ENCODE results near the gene KRT37. TPM values are rescaled to one million over a fixed set of nuclear protein-coding genes. Genes with fewer than 3 reads are reported as not detected.

KRT37 gene
- total RNA-seq, 1 experiment from 2014 or later, result not detected

DNA sequence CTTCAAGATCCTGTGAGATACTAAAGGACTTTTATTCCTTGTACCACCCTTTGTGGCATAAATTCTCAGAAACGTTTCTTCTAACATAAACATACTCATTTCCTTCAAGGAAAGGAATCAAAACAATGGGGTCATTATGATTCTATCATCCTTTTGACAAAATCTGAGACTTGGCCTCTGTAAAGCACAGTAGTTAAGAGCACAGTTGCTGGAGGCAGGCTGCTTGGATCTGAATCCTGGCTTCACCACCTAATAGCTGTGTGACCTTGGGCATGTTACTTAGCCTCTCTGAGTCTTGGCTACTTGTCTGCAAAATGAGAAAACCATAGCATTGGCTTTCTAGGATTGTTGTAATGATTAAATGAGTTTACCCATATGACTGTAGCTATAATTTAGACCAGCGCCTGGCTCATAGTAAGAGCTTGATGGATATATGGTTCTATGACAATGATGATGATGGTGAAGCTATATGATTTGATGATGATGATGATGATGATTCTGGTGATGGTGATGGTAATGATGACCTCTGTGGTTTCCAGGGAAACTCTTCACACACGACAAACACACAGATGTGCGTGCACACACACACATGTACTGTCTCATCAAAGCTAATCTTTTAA, 20.9 kb downstream of the KRT37 start:
- peaks cover 7% of the 10 kb centered on the region for H3K27me3 Mint-ChIP-seq (ENCODE audit: low read depth)
- H3K4me3 Mint-ChIP-seq, result no peak overlapping the region
- no peak overlapping the region for H4K5ac ChIP-seq (ENCODE audit: insufficient read length, low read depth, low read length)
- no peaks in the 10 kb centered on the region for H3K36me3 Mint-ChIP-seq (ENCODE audit: insufficient read depth in 1 of 3, low read depth in 3 of 3)
- H2BK12ac ChIP-seq (ENCODE audit: insufficient read length, low read depth, low read length), result no peak overlapping the region
- no peak overlapping the region for H2BK5ac ChIP-seq (ENCODE audit: insufficient read length, low read length)
- H3K23ac ChIP-seq (ENCODE audit: insufficient read length, low read depth, low read length), result no peak overlapping the region
- H4K20me1 ChIP-seq (ENCODE audit: control insufficient read depth, insufficient read depth, insufficient read length), result no peaks in the 10 kb centered on the region
- H3K23me2 ChIP-seq (ENCODE audit: insufficient read length, low read depth, low read length, poor library complexity, severe bottlenecking), result no peaks in the 10 kb centered on the region
- no peak overlapping the region for H3K18ac ChIP-seq (ENCODE audit: insufficient read length, low read depth, low read length)
- 0 out of 2 replicates have a peak, but pooled peaks cover 2% of the 10 kb centered on the region for H3K4me1 ChIP-seq (ENCODE audit: insufficient read depth, low read length)
- no peak overlapping the region for H3K9ac ChIP-seq (ENCODE audit: extremely low read depth, insufficient read length, low read length)
- H3T11ph ChIP-seq (ENCODE audit: low read length), result no peak overlapping the region
- no peak overlapping the region for H4K91ac ChIP-seq (ENCODE audit: insufficient read length, low read depth, low read length)
- peaks cover 4% of the 10 kb centered on the region in 2 experiments; a peak in 3 of 4 replicates for H3K4me1 Mint-ChIP-seq
- no peak overlapping the region for H2BK20ac ChIP-seq (ENCODE audit: low read depth, low read length, poor library complexity, severe bottlenecking)
- H2AK5ac ChIP-seq (ENCODE audit: insufficient read length, low read length), result no peak overlapping the region
- no peaks in the 10 kb centered on the region for H3K79me1 ChIP-seq (ENCODE audit: insufficient read depth, low read depth, low read length, poor library complexity, severe bottlenecking)
- no peak for DNase-seq
- H4K8ac ChIP-seq (replicated peaks; ENCODE audit: insufficient read length, low read depth, low read length), result no peak overlapping the region
- H3K9me3 ChIP-seq (ENCODE audit: control insufficient read depth, low read depth, low read length), result no peaks in the 10 kb centered on the region
- no peak overlapping the region for H2BK15ac ChIP-seq (ENCODE audit: low read depth, low read length)
- no peaks in the 10 kb centered on the region for H3K27me3 ChIP-seq (ENCODE audit: insufficient read depth, low read length)
- no peak overlapping the region for H3K4me2 ChIP-seq (ENCODE audit: insufficient read depth, insufficient read length, low read length)
- no peak overlapping the region for H2AFZ ChIP-seq (ENCODE audit: low read length)
- no peak overlapping the region for H3K27ac ChIP-seq (ENCODE audit: insufficient read length, low read depth, low read length)
- no peak overlapping the region for H3K14ac ChIP-seq (ENCODE audit: insufficient read depth, low read length)
- H3K79me2 ChIP-seq (ENCODE audit: insufficient read depth, low read length), result no peaks in the 10 kb centered on the region
- H3K4ac ChIP-seq (ENCODE audit: low read depth, low read length), result no peak overlapping the region
- no peak overlapping the region for H2BK120ac ChIP-seq (ENCODE audit: low read depth, low read length, poor library complexity, severe bottlenecking)
- no peak overlapping the region for H3K56ac ChIP-seq (ENCODE audit: insufficient read length, low read depth, low read length)
- TF ChIP-seq, protein P1, sequence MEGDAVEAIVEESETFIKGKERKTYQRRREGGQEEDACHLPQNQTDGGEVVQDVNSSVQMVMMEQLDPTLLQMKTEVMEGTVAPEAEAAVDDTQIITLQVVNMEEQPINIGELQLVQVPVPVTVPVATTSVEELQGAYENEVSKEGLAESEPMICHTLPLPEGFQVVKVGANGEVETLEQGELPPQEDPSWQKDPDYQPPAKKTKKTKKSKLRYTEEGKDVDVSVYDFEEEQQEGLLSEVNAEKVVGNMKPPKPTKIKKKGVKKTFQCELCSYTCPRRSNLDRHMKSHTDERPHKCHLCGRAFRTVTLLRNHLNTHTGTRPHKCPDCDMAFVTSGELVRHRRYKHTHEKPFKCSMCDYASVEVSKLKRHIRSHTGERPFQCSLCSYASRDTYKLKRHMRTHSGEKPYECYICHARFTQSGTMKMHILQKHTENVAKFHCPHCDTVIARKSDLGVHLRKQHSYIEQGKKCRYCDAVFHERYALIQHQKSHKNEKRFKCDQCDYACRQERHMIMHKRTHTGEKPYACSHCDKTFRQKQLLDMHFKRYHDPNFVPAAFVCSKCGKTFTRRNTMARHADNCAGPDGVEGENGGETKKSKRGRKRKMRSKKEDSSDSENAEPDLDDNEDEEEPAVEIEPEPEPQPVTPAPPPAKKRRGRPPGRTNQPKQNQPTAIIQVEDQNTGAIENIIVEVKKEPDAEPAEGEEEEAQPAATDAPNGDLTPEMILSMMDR (conservative IDR thresholded peaks at IDR 0.05), result no peak
- H3K9me3 Mint-ChIP-seq, result no peaks in the 10 kb centered on the region
- H3K27ac Mint-ChIP-seq, result no peak overlapping the region
- WGBS (ENCODE audit: extremely low coverage, insufficient read length, low lambda C conversion rate), result no CpG with 5 or more reads among the region's 4 CpGs
